ENCODE results near the gene LSAMP. TPM values are rescaled to one million over a fixed set of nuclear protein-coding genes. Genes with fewer than 3 reads are reported as not detected.
"Not testable (repeated sequence)": the region's sequence is repeated elsewhere in the genome, so short reads cannot be mapped to it uniquely, and the experiment has no call there.

Gene LSAMP
- total RNA-seq, 1 donor from 2014 or later, result 16.4 TPM

GRCh38 chr3:116078561-116078960, 366.7 kb downstream of the LSAMP start:
- FAIRE-seq, result no peak
- no peak for DNase-seq (ENCODE audit: low read depth)
- Histone ChIP-seq H2AFZ (ENCODE audit: low read depth, low read length) (no peak overlapping the region), H4K20me1 (ENCODE audit: insufficient read depth, low read length) (no peaks in the 10 kb centered on the region), H3K27me3 (ENCODE audit: insufficient read depth, low read length) (no peaks in the 10 kb centered on the region), H3K4me1 (ENCODE audit: insufficient read depth, low read length) (no peaks in the 10 kb centered on the region), H3K79me2 (ENCODE audit: insufficient read depth, low read length) (no peaks in the 10 kb centered on the region), H3K27ac (ENCODE audit: low read depth, low read length) (no peak overlapping the region), H3K9me3 (ENCODE audit: insufficient read depth, low read depth, low read length) (no peaks in the 10 kb centered on the region), H3K4me3 (ENCODE audit: insufficient read depth, low read depth, low read length) (no peak overlapping the region), H3K9ac (ENCODE audit: low read length) (no peak overlapping the region), H3K4me2 (ENCODE audit: low read length) (no peak overlapping the region), H3K36me3 (ENCODE audit: insufficient read depth, low read length) (no peaks in the 10 kb centered on the region)
- TF ChIP-seq CTCF (IDR thresholded peaks at IDR 0.05; ENCODE audit: insufficient read depth, low read depth, low read length), result no peak
- no peak for TF ChIP-seq EZH2 (IDR thresholded peaks at IDR 0.05; ENCODE audit: insufficient read depth, low read length)
- H3K27me3 Mint-ChIP-seq (ENCODE audit: low read depth, unreplicated experiment), result no peaks in the 10 kb centered on the region
- H3K36me3 Mint-ChIP-seq (ENCODE audit: low read depth, unreplicated experiment), result no peaks in the 10 kb centered on the region
- no peak overlapping the region for H3K4me3 Mint-ChIP-seq (ENCODE audit: unreplicated experiment)
- H3K4me1 Mint-ChIP-seq (ENCODE audit: low read depth, unreplicated experiment), result peaks cover 2% of the 10 kb centered on the region
- H3K27ac Mint-ChIP-seq (ENCODE audit: unreplicated experiment), result no peak overlapping the region
- H3K9me3 Mint-ChIP-seq (ENCODE audit: unreplicated experiment), result no peaks in the 10 kb centered on the region

DNA sequence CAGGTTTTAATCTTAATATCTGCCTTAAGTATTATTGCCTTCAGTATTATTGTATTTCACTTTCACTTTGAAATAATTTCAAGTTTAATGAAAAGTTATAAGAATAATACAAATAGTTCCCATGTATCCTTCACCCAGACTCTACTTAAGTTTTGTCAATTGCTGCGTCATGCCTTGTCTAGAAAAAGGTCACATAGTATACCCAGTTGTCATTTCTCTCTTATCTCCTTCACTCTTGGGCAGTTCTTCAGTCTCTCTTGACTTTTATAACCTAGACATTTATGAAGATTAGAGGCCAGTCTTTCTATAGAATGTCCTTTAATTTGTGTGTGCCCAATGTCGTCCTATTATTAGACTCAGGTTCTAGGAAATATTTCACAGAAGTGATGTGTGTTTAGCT, 367.7 kb downstream of the LSAMP start:
- H3K4me2 ChIP-seq (ENCODE audit: low read length), result no peak overlapping the region
- H3K36me3 ChIP-seq (ENCODE audit: insufficient read depth, low read length), result no peaks in the 10 kb centered on the region
- no peak overlapping the region for H2AFZ ChIP-seq (ENCODE audit: low read depth, low read length)
- no peak overlapping the region for H3K27ac ChIP-seq (ENCODE audit: low read depth, low read length)
- Mint-ChIP-seq H3K27me3 (ENCODE audit: low read depth, unreplicated experiment) (no peaks in the 10 kb centered on the region), H3K36me3 (ENCODE audit: low read depth, unreplicated experiment) (no peaks in the 10 kb centered on the region), H3K9me3 (ENCODE audit: unreplicated experiment) (no peaks in the 10 kb centered on the region), H3K27ac (ENCODE audit: unreplicated experiment) (no peak overlapping the region), H3K4me1 (ENCODE audit: low read depth, unreplicated experiment) (no peaks in the 10 kb centered on the region), H3K4me3 (ENCODE audit: unreplicated experiment) (no peak overlapping the region)
- no peak overlapping the region for H3K4me3 ChIP-seq (ENCODE audit: insufficient read depth, low read depth, low read length)
- TF ChIP-seq EZH2 (IDR thresholded peaks at IDR 0.05; ENCODE audit: insufficient read depth, low read length) (no peak), CTCF (IDR thresholded peaks at IDR 0.05; ENCODE audit: insufficient read depth, low read depth, low read length) (no peak)
- no peaks in the 10 kb centered on the region for H3K9me3 ChIP-seq (ENCODE audit: insufficient read depth, low read depth, low read length)
- no peaks in the 10 kb centered on the region for H3K79me2 ChIP-seq (ENCODE audit: insufficient read depth, low read length)
- no peaks in the 10 kb centered on the region for H3K27me3 ChIP-seq (ENCODE audit: insufficient read depth, low read length)
- H3K9ac ChIP-seq (ENCODE audit: low read length), result no peak overlapping the region
- no peaks in the 10 kb centered on the region for H3K4me1 ChIP-seq (ENCODE audit: insufficient read depth, low read length)
- DNase-seq (ENCODE audit: low read depth), result no peak
- no peaks in the 10 kb centered on the region for H4K20me1 ChIP-seq (ENCODE audit: insufficient read depth, low read length)
- no peak for FAIRE-seq

GRCh38 chr3:116077059-116077458, 368.2 kb downstream of the LSAMP start:
- Histone ChIP-seq H3K36me3 (ENCODE audit: insufficient read depth, low read length) (no peaks in the 10 kb centered on the region), H2AFZ (ENCODE audit: low read depth, low read length) (no peak overlapping the region), H3K9ac (ENCODE audit: low read length) (no peak overlapping the region), H3K4me2 (ENCODE audit: low read length) (no peak overlapping the region), H3K27ac (ENCODE audit: low read depth, low read length) (no peak overlapping the region), H3K4me3 (ENCODE audit: insufficient read depth, low read depth, low read length) (no peak overlapping the region), H4K20me1 (ENCODE audit: insufficient read depth, low read length) (no peaks in the 10 kb centered on the region), H3K27me3 (ENCODE audit: insufficient read depth, low read length) (no peaks in the 10 kb centered on the region), H3K79me2 (ENCODE audit: insufficient read depth, low read length) (no peaks in the 10 kb centered on the region), H3K4me1 (ENCODE audit: insufficient read depth, low read length) (no peaks in the 10 kb centered on the region), H3K9me3 (ENCODE audit: insufficient read depth, low read depth, low read length) (no peaks in the 10 kb centered on the region)
- H3K36me3 Mint-ChIP-seq (ENCODE audit: low read depth, unreplicated experiment), result no peaks in the 10 kb centered on the region
- DNase-seq (ENCODE audit: low read depth), result no peak
- no peak for FAIRE-seq
- no peaks in the 10 kb centered on the region for H3K4me1 Mint-ChIP-seq (ENCODE audit: low read depth, unreplicated experiment)
- TF ChIP-seq EZH2 (IDR thresholded peaks at IDR 0.05; ENCODE audit: insufficient read depth, low read length), result no peak
- no peak for TF ChIP-seq CTCF (IDR thresholded peaks at IDR 0.05; ENCODE audit: insufficient read depth, low read depth, low read length)
- H3K9me3 Mint-ChIP-seq (ENCODE audit: unreplicated experiment), result no peaks in the 10 kb centered on the region
- H3K4me3 Mint-ChIP-seq (ENCODE audit: unreplicated experiment), result no peak overlapping the region
- H3K27ac Mint-ChIP-seq (ENCODE audit: unreplicated experiment), result no peak overlapping the region
- H3K27me3 Mint-ChIP-seq (ENCODE audit: low read depth, unreplicated experiment), result no peaks in the 10 kb centered on the region

- H3K9me3 ChIP-seq (ENCODE audit: insufficient read depth, low read depth, low read length); H3K4me1 Mint-ChIP-seq (ENCODE audit: low read depth, unreplicated experiment); H3K4me2 ChIP-seq (ENCODE audit: low read length); H3K36me3 ChIP-seq (ENCODE audit: insufficient read depth, low read length); H3K36me3 Mint-ChIP-seq (ENCODE audit: low read depth, unreplicated experiment); H3K9ac ChIP-seq (ENCODE audit: low read length); H3K4me3 Mint-ChIP-seq (ENCODE audit: unreplicated experiment); H3K27ac ChIP-seq (ENCODE audit: low read depth, low read length); H2AFZ ChIP-seq (ENCODE audit: low read depth, low read length); FAIRE-seq; H3K9me3 Mint-ChIP-seq (ENCODE audit: unreplicated experiment); H3K27ac Mint-ChIP-seq (ENCODE audit: unreplicated experiment); H3K27me3 Mint-ChIP-seq (ENCODE audit: low read depth, unreplicated experiment); DNase-seq (ENCODE audit: low read depth); H3K27me3 ChIP-seq (ENCODE audit: insufficient read depth, low read length); H3K4me1 ChIP-seq (ENCODE audit: insufficient read depth, low read length); H3K4me3 ChIP-seq (ENCODE audit: insufficient read depth, low read depth, low read length); H3K79me2 ChIP-seq (ENCODE audit: insufficient read depth, low read length); H4K20me1 ChIP-seq (ENCODE audit: insufficient read depth, low read length): not testable (repeated sequence)
Observed at GRCh38 chr3:116070516-116071278, 374.6 kb downstream of the LSAMP start.

Measured in astrocyte (in vitro differentiated cells and primary cell).